Breast epithelium (tissue), 3 donors: ENCODE measurements around the gene OR1A2.

ENCODE experiments used
- CTCF ChIP-seq, 3 donors: fragments of 450-650 bp; IDR thresholded peaks; one replicate each; pipeline ENCODE4 v1.5.1; 2016 to 2017; ENCODE audit warnings: antibody characterized with exemption in 3 of 3, mild to moderate bottlenecking in 3 of 3, moderate library complexity in 3 of 3
- POLR2A ChIP-seq: fragments of 450-650 bp; IDR thresholded peaks from one replicate; pipeline ENCODE4 v1.6.1; 2016; ENCODE audit warnings: antibody characterized with exemption, mild to moderate bottlenecking, moderate library complexity
- POLR2AphosphoS5 ChIP-seq, 3 donors: sonication (generic); formaldehyde crosslinking; IDR thresholded peaks; one replicate each; pipeline ENCODE4 v1.6.1; 2017; ENCODE audit warnings: antibody characterized with exemption in 3 of 3

GRCh38 chr17:3222505-3222904 lies 25.2 kb downstream of the OR1A2 start:
- TF ChIP-seq CTCF (IDR thresholded peaks at IDR 0.05) (no peak), POLR2A (no peak), POLR2AphosphoS5 (IDR thresholded peaks at IDR 0.05) (no peak)
